GM19035 (cell line): ENCODE results near the gene SIGLEC11.
"Not testable (repeated sequence)": the region's sequence is repeated elsewhere in the genome, so short reads cannot be mapped to it uniquely, and the experiment has no call there.

Experiments
- ATAC-seq: cut with Tn5 transposase; IDR thresholded peaks from one replicate; pipeline ENCODE4 v1.9.1; 2021; ENCODE audit not compliant: unreplicated experiment

SIGLEC11 gene, protein sequence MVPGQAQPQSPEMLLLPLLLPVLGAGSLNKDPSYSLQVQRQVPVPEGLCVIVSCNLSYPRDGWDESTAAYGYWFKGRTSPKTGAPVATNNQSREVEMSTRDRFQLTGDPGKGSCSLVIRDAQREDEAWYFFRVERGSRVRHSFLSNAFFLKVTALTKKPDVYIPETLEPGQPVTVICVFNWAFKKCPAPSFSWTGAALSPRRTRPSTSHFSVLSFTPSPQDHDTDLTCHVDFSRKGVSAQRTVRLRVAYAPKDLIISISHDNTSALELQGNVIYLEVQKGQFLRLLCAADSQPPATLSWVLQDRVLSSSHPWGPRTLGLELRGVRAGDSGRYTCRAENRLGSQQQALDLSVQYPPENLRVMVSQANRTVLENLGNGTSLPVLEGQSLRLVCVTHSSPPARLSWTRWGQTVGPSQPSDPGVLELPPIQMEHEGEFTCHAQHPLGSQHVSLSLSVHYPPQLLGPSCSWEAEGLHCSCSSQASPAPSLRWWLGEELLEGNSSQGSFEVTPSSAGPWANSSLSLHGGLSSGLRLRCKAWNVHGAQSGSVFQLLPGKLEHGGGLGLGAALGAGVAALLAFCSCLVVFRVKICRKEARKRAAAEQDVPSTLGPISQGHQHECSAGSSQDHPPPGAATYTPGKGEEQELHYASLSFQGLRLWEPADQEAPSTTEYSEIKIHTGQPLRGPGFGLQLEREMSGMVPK

DNA sequence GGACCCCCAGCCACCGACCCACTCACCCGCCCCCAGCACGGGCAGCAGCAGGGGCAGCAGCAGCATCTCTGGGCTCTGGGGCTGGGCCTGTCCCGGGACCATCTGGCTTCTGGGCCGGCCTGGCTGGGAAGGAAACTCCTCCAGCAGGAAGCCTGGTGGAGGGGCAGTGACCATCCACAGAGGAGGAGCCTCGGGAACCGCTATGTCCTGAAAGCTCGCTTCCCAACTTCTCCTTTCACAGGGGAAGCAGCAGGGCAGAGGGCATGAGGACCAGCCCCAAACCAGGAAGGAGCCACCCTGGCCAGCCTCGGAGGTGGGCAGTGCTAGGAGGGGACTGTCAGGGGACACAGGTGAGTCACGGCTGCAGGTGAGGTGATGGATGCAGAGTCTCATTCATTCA lies at the start of gene SIGLEC11:
Gene SIGLEC11 (minus strand): TSS at position 193 of the 400 bp plus-strand sequence. CDS start 91 bp downstream, at position 102.
- ATAC-seq = not testable (repeated sequence)

- no peak for ATAC-seq
Observed at GRCh38 chr19:50008532-50008931, 47.6 kb upstream of the SIGLEC11 start.

DNA sequence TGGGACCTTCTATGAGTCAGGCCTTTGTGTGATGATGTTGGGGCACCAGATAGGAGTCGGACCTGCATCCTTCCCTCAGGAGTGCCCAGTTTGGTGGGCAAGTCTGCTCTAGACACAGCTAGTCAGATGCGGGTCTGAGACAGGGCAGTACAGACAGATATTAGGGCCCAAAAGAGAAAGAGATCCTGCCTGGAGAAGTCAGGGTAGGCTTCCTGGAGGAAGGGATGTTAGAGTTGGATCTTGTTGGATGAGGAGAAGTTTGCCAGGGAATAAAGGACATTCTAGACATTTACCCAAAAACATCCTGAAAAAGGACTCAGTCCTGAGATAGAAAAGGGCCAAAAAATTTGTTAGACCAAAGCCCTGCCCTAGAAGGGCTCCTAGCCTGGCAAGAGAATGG lies 47.0 kb upstream of the SIGLEC11 start:
- ATAC-seq = no peak

DNA sequence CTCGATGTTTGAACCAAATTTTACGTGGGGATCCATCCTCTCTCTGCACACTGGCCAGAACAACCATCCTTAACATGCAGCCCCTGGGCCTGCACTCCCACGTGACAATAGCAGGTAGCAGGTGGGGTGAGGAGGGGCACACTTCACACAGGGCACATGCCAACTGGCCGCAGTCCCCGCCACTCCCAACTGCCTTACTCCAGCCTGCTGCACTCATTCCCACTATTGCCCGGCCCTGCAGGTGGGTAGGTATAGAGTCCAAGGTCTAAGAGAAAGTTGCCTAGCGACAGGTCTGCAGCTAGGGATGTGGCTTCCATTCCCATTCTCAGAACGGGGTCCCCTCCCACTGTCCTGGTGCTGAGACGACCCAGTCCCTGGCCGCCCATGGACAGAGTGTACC lies 46.2 kb upstream of the SIGLEC11 start:
- no peak for ATAC-seq

- ATAC-seq = no peak
Observed at GRCh38 chr19:50005428-50005827, 44.5 kb upstream of the SIGLEC11 start.

DNA sequence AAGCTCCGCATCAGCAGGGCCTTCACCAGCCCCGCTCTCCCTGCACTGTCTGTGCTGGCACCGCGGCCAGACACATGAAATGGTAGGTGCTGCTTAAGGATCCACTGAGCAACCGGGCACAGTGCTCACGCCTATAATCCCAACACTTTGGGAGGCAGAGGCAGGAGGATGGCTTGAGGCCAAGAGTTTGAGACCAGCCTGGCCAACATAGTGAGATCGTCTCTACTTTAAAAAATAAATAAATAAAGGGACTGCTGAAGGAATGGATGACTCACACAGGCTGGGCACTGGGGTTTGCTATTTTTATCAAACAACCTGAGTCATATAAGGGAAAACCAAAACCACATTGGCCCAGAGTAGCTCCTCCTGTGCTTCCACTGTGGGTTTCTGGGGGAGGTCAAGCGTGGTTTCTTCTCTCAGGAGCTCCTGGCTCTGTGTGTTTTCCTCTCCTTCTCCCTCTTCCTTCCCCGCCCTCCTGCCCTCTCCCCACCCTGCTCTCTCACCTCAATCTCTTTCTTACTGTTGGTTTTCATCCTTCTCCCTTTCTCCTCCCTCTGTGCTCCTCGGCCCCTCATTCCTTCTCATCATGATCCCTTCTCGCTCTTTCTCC lies 42.9 kb upstream of the SIGLEC11 start:
- ATAC-seq = no peak

DNA sequence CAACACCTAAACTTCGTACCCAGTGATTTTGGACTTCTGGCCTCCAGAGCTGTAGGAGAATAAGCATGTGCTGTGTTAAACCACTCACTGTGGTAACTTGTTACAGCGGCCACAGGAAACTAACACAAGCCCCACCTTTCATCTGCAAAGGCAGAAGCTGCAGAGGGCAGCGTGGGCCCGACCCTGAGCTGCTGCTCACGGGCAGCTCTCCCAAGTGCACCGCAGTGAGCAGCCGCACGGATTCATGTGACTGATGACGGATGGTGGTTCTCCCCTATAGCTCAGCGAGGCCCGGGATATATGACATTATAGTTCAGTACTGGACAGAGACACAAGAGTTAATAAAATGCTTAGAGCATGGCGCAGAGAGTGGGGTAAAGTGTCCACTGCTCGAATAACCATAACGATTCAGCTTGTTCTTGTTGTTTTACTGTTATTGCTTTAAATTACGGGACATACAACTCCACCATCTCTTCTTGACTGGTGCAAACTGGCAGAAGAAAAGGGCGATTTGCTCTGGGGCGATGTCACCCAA lies 42.3 kb upstream of the SIGLEC11 start:
- no peak for ATAC-seq

DNA sequence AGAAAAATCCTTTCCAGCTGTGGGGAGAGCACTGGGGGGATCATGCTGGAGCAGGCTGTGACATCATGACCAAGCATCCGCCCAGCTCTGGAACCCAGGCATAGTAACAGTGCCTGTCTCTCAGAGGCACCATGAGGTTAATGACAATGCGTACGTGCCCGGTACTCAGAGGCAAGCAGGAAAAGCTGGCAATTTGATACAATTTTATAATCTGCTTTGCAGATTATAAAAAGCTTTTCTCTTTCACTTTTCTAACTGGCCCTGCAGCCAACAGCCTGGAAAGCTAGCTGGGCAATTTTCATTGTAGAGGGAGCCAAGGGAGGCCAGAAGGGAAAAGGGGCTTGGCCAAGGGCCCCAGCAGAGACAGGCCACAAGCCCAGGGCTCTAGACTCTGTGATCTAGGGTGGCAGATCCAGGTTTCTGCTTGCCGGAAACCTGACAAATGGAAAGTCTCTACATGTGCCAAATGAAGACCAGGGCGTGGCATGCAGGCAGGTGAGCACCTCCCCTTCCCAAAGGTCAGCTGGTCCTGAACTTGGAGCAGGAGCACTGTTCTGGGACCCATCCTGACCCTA lies 41.5 kb upstream of the SIGLEC11 start:
- no peak for ATAC-seq

GRCh38 chr19:50001775-50002174 lies 40.8 kb upstream of the SIGLEC11 start:
- no peak for ATAC-seq

- no peak for ATAC-seq
Observed at GRCh38 chr19:50000841-50001557, 40.0 kb upstream of the SIGLEC11 start.

- no peak for ATAC-seq
Observed at GRCh38 chr19:50000038-50000840, 39.3 kb upstream of the SIGLEC11 start.

- ATAC-seq = no peak
Observed at GRCh38 chr19:49999371-50000010, 38.5 kb upstream of the SIGLEC11 start.

DNA sequence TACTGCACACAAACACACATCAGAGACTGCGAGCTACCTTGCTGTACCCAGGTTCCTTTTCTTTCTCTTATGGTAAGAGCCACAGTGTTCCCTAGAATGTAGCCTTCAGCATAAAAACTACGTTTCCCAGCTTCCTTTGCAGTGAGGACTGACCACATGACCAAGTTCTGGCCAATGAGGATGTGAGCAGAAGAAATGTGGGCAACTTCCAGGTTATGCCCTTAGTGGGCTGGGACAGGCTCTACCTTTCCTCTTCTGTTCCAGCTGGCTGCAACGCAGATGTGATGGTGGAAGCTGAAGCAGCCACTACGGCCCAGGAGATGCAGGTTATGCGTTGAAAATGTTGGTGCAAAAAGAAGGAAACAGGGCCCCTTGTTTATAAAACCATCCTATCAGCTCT lies 36.7 kb upstream of the SIGLEC11 start:
- ATAC-seq = no peak

DNA sequence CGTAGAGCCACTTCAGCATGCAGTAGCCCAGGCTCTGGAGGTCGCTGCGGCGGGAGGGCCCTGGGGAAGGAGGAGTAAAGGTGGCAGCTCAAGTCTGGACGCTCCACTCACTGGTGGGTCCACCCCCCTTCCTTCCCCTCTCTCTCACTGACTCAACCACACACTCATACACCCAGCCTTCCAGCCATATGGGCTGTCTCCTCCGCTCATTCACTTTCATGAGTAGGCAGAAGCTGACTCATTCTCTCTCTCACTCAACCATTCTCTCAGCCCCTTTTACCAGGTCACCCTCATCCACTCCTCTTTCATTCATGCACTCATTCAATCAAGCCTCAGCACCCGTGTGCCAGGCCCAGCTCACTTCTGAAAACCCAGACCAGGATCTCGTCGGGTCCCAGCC lies 27.5 kb upstream of the SIGLEC11 start:
- ATAC-seq = no peak

- no peak for ATAC-seq
Observed at GRCh38 chr19:49988007-49988406, 27.0 kb upstream of the SIGLEC11 start.

DNA sequence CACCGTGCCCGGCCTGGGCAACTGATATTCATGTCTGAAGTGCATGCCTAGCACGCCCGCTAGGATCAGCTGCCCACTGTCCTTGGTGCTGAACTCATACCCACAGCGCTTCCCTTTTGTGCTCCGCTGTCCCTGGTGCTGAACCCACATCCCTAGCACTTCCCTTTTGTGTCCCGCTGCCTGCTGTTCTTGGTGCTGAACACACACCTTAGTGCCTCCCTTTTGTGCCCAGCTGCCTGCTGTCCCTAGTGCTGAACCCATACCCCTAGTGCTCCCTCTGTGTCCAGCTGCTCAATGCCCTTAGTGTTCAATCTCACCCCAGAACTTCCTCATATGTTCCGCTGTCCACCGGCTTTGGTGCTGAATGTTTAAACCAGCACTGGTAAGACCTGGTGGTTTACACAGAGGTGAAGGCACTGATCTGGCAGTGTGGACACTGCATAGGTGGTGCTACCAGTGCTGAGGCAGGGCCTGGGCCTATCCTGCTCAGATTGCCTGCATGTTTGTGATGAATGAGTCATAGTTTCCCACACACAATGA lies 26.3 kb upstream of the SIGLEC11 start:
- ATAC-seq = no peak

GRCh38 chr19:49986354-49986753 lies 25.4 kb upstream of the SIGLEC11 start:
- ATAC-seq = no peak

GRCh38 chr19:49985871-49986270 lies 24.9 kb upstream of the SIGLEC11 start:
- no peak for ATAC-seq

- ATAC-seq = no peak
Observed at GRCh38 chr19:49984491-49984890, 23.5 kb upstream of the SIGLEC11 start.
